PC-9 (cell line): Measurements from ENCODE around the gene RPL14. TPM values are rescaled to one million over a fixed set of nuclear protein-coding genes. Genes with fewer than 3 reads are reported as not detected.

Source experiments
- BruUV-seq: library from RNA; stranded (reverse); fragments of 400-500 nt; replicated peaks from 2 replicates; lab custom pipeline; 2021; lab: Mats Ljungman, UMichigan
- CTCF ChIA-PET: fragments of 300-600 bp; sonication (Branson Sonifier 250); formaldehyde crosslinking; loops from one replicate; lab custom pipeline; 2022; ENCODE audit warnings: antibody characterized with exemption; lab: Charles Lee
- POLR2A ChIA-PET: fragments of 300-600 bp; sonication (Branson Sonifier 250); formaldehyde crosslinking; loops from one replicate; lab custom pipeline; 2022; ENCODE audit warnings: antibody characterized with exemption; ENCODE audit not compliant: unreplicated experiment; lab: Charles Lee
- DNase-seq, 2 experiments: peaks; one replicate each; pipeline versions ENCODE4 v3.0.0 to v3.0.0-alpha.2; 2015 to 2022; ENCODE audit warnings: mixed read lengths in 1 of 2
- H2AFZ ChIP-seq: fragments of 200-600 bp; sonication (generic); 2 replicates; pipeline ENCODE4 v1.8.1; 2017; ENCODE audit warnings: antibody characterized with exemption
- H3F3A ChIP-seq: fragments of 200-600 bp; sonication (generic); 2 replicates; pipeline ENCODE4 v1.8.1; 2017; ENCODE audit warnings: antibody characterized with exemption, mild to moderate bottlenecking, low read depth; ENCODE audit not compliant: insufficient read depth
- H3K27ac ChIP-seq: fragments of 200-600 bp; sonication (generic); 2 replicates; pipeline ENCODE4 v1.6.1; 2016; ENCODE audit warnings: mixed run types
- H3K27me3 ChIP-seq: fragments of 200-600 bp; sonication (generic); 2 replicates; pipeline ENCODE4 v1.6.1; 2016; ENCODE audit warnings: low read depth, mixed run types; ENCODE audit not compliant: insufficient read depth
- H3K36me3 ChIP-seq: fragments of 200-600 bp; sonication (generic); 2 replicates; pipeline ENCODE4 v1.6.1; 2016; ENCODE audit warnings: low read depth, mixed run types
- H3K4me1 ChIP-seq: fragments of 200-600 bp; sonication (generic); replicated peaks from 2 replicates; pipeline ENCODE4 v1.6.1; 2016; ENCODE audit warnings: mixed run types; ENCODE audit not compliant: insufficient read depth
- H3K4me2 ChIP-seq: fragments of 200-600 bp; sonication (generic); 2 replicates; pipeline ENCODE4 v1.6.1; 2017; ENCODE audit warnings: mixed run types
- H3K4me3 ChIP-seq: fragments of 200-600 bp; sonication (generic); 2 replicates; pipeline ENCODE4 v1.6.1; 2016; ENCODE audit warnings: mixed run types
- H3K79me2 ChIP-seq: fragments of 200-600 bp; sonication (generic); 2 replicates; pipeline ENCODE4 v1.6.1; 2017; ENCODE audit warnings: low read depth, mixed run types
- H3K9me2 ChIP-seq: fragments of 200-600 bp; sonication (generic); 2 replicates; pipeline ENCODE4 v1.8.1; 2017; ENCODE audit warnings: mild to moderate bottlenecking; ENCODE audit not compliant: insufficient read depth
- H3K9me3 ChIP-seq: fragments of 200-600 bp; sonication (generic); 2 replicates; pipeline ENCODE4 v1.8.1; 2016; ENCODE audit warnings: low read depth; ENCODE audit not compliant: insufficient read depth
- H4K20me1 ChIP-seq: fragments of 200-600 bp; sonication (generic); 2 replicates; pipeline ENCODE4 v1.8.1; 2017; ENCODE audit not compliant: insufficient read depth
- CTCF ChIP-seq: fragments of 200-600 bp; sonication (generic); conservative IDR thresholded peaks from 2 replicates; pipeline ENCODE4 v1.6.1; 2017; ENCODE audit warnings: mixed run types, antibody characterized with exemption, mild to moderate bottlenecking, moderate library complexity
- EZH2 ChIP-seq: fragments of 200-600 bp; sonication (generic); IDR thresholded peaks from 2 replicates; pipeline ENCODE4 v1.8.0; 2017; ENCODE audit warnings: antibody characterized with exemption, low read depth
- intact Hi-C: fragments of 100-400 bp; cut with micrococcal nuclease; formaldehyde crosslinking; loops from one replicate; pipeline ENCODE4 v1.10.0; 2022; ENCODE audit not compliant: unreplicated experiment
- total RNA-seq: library from RNA; stranded (reverse); gene quantifications from 2 replicates; pipeline ENCODE4 v1.2.3, GENCODE V29; 2021

RPL14 gene
- total RNA-seq, 1 experiment from 2014 or later, result 2,201 TPM

DNA sequence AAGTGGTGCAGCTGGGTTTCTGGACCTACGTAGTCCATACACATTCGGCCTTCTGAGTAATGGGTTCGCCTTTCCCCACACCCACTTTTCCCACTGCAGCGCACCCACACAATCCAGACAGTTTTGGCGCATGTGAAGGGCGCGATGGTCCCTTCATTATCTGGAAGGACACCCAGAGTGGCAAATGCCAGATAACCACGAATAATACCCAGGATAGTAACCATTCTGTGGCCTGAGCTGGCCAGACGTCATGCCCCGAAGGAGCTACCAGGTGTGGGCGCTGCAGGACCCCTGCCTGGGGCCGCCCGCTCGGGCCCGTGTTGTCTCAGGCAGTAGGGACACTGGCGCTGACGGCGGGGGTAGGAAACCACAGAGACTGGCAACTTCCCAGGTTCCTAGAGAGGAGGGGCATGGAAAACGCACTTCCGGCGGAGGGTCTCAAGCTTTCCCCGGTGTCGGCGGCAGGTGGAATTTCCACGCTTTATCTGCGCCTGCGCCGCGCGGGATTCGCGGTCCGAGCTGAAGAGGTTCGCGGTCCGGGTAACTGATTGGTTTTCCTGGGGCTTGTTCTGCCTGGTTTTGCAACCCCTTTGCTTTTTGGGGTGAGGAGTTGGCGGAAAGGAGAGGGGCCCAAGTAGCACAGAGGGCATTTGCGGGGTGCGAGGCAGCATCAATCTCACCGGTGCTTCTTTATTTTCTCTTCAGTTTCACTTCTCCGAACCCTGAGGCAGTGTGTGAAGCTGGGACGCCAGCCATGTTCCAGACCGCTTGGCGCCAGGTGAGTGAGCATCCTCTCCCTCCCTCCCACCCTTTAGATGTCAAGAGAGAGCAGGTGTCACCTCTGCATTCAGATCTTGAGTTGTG is 48.7 kb downstream of the RPL14 start, which contains the start of gene ZNF620:
TSS of gene ZNF620 (plus strand) at position 441 of the 864 bp plus-strand sequence. CDS start at position 755, 314 bp downstream.
- H3K4me3 ChIP-seq, result peak within 1 kb of the TSS; percentile 70
- no peaks in the 10 kb centered on the region for H4K20me1 ChIP-seq
- H3K36me3 ChIP-seq, result no peaks in the 10 kb centered on the region
- intact Hi-C loops, result loop anchor here (1.0 kb wide), 2 partner anchors 18 to 29 kb away; partner anchors contain the start of genes ZNF619 and ZNF621
- TF ChIP-seq CTCF (no peak; the same call in 1 of the 2 replicates), EZH2 (no peak)
- peaks cover 3% of the 10 kb centered on the region; the same call in 1 of the 2 replicates for H3F3A ChIP-seq
- no peaks in the 10 kb centered on the region for H3K27me3 ChIP-seq
- no peaks in the 10 kb centered on the region for H3K79me2 ChIP-seq
- H3K4me1 ChIP-seq, result peaks cover 19% of the 10 kb centered on the region
- no peaks in the 10 kb centered on the region for H3K9me3 ChIP-seq
- TSS peak; percentile 75 for BruUV-seq
- peak within 1 kb of the TSS; percentile 92 for H2AFZ ChIP-seq
- H3K4me2 ChIP-seq, result peak within 1 kb of the TSS; percentile 83
- ChIA-PET POLR2A (interaction anchor here (0.7 to 1.0 kb wide), 2 partner anchors 49 to 1201 kb away, joined by 3 to 8 read pairs; no protein-coding TSS in a partner anchor), CTCF (no interaction called here)
- peak; percentile 40 to 73 for DNase-seq
- no peak within 1 kb of the TSS for H3K27ac ChIP-seq
- H3K9me2 ChIP-seq, result no peaks in the 10 kb centered on the region

DNA sequence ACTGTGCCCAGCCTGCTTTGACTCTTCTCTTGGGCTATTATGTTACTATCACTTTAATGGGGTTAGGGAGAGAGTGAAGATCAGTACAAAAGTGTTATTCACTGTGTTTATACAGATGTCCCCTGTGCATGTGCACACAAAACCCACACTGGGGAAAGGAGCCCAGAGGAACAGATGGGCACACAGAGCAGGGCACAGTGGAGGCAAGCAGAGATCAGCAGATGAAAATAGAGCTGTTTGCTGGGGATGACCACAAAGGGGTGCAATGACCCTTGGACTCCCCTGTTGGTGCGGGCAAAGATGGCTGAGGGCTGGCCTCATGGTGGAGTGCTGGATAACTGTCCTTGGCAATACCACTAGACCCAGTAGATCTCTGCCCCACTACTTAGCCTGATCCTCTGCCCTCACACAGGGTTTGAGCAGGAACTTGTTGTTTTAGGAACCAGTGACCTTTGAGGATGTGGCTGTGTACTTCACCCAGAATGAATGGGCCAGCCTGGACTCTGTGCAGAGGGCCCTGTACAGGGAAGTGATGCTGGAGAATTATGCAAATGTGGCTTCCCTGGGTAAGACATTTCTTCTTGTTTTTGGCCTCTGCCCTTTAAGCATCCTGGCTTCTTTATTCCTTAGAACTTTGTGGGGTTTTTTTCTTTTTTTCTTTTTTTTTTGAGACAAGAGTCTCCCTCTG is 54.0 kb downstream of the RPL14 start:
- CTCF ChIA-PET, result no interaction called here
- Histone ChIP-seq H3K4me1 (peaks cover 5% of the 10 kb centered on the region; the same call in 1 of the 2 replicates), H3F3A (0 out of 2 replicates have a peak, but pooled peaks cover 3% of the 10 kb centered on the region), H3K9me3 (no peaks in the 10 kb centered on the region), H3K4me3 (no peak overlapping the region), H3K9me2 (no peaks in the 10 kb centered on the region), H2AFZ (no peak overlapping the region), H3K36me3 (no peaks in the 10 kb centered on the region), H3K79me2 (no peaks in the 10 kb centered on the region), H3K27ac (no peak overlapping the region), H4K20me1 (no peaks in the 10 kb centered on the region), H3K4me2 (no peak overlapping the region), H3K27me3 (no peaks in the 10 kb centered on the region)
- no peak for DNase-seq
- TF ChIP-seq CTCF (no peak), EZH2 (no peak)
- POLR2A ChIA-PET, result no interaction called here
- BruUV-seq, result no TSS peak
- intact Hi-C loops, result no loop called here

GRCh38 chr3:40516201-40516600 is 59.1 kb downstream of the RPL14 start:
- no peaks in the 10 kb centered on the region for H3F3A ChIP-seq
- ChIA-PET POLR2A (no interaction called here), CTCF (no interaction called here)
- no peaks in the 10 kb centered on the region for H4K20me1 ChIP-seq
- no peaks in the 10 kb centered on the region for H3K27me3 ChIP-seq
- no peak overlapping the region for H2AFZ ChIP-seq
- H3K4me1 ChIP-seq, result no peaks in the 10 kb centered on the region
- no peaks in the 10 kb centered on the region for H3K9me3 ChIP-seq
- no peak for TF ChIP-seq EZH2
- TF ChIP-seq CTCF, result no peak
- no peaks in the 10 kb centered on the region for H3K9me2 ChIP-seq
- no peak overlapping the region for H3K27ac ChIP-seq
- H3K79me2 ChIP-seq, result no peaks in the 10 kb centered on the region
- intact Hi-C loops, result no loop called here
- H3K36me3 ChIP-seq, result no peaks in the 10 kb centered on the region
- no peak overlapping the region for H3K4me2 ChIP-seq
- BruUV-seq, result no TSS peak
- H3K4me3 ChIP-seq, result no peak overlapping the region
- no peak for DNase-seq
